ENCODE data around the gene FAM222B. TPM values are rescaled to one million over a fixed set of nuclear protein-coding genes. Genes with fewer than 3 reads are reported as not detected.

The FAM222B gene
- total and polyA plus RNA-seq, 9 of the 15 experiments (the other 6 are each of a cell fraction or from before 2014, with no cell fraction given), result 4.0 to 34.6 (median 7.5) TPM

- TF ChIP-seq MLLT1 (IDR thresholded peaks at IDR 0.05), result 0 out of 4 replicates have a peak, but pooled peaks of 1 of the 2 experiments have one; percentile 40
- no peak for TF ChIP-seq ZNF12 (CRISPR knock-in tag; IDR thresholded peaks at IDR 0.05)
- no peak for TF ChIP-seq ZNF449 (CRISPR knock-in tag; IDR thresholded peaks at IDR 0.05)
- no peak for TF ChIP-seq TFAM (CRISPR knock-in tag; conservative IDR thresholded peaks at IDR 0.05)
- TF ChIP-seq CREB3 (tag; conservative IDR thresholded peaks at IDR 0.05; ENCODE audit: low read depth), result 0 out of 2 replicates have a peak, but pooled peaks have one; percentile 3
- no peak for TF ChIP-seq THRB (CRISPR knock-in tag; conservative IDR thresholded peaks at IDR 0.05)
- TF ChIP-seq ATF3 (IDR thresholded peaks at IDR 0.05), result peak; percentile 64
- no peak for TF ChIP-seq ATF3 (CRISPR knock-in tag; conservative IDR thresholded peaks at IDR 0.05)
- peak; percentile 89 for TF ChIP-seq SPI1 (IDR thresholded peaks at IDR 0.05; ENCODE audit: borderline replicate concordance, low read depth, low read length)
- TF ChIP-seq ARNT (IDR thresholded peaks at IDR 0.05), result no peak
- TF ChIP-seq ZNF77 (CRISPR knock-in tag; IDR thresholded peaks at IDR 0.05), result no peak
- no peak for TF ChIP-seq NFE2 (IDR thresholded peaks at IDR 0.05; ENCODE audit: low read depth)
- TF ChIP-seq TFAP4 (CRISPR knock-in tag; IDR thresholded peaks at IDR 0.05; ENCODE audit: borderline replicate concordance), result no peak
- no peak; the same call in 1 of the 2 replicates for TF ChIP-seq MEF2D (tag; conservative IDR thresholded peaks at IDR 0.05; ENCODE audit: low read depth)
- 0 out of 2 replicates have a peak, but pooled peaks have one; percentile 10 for TF ChIP-seq PTRF (tag; IDR thresholded peaks at IDR 0.05)
Measured at GRCh38 chr17:28865946-28866752, 23.6 kb upstream of the FAM222B start (continued).

Data from K562 (cell line).